Measurements from ENCODE around the gene EIF1AX. TPM values are rescaled to one million over a fixed set of nuclear protein-coding genes. Genes with fewer than 3 reads are reported as not detected.

The EIF1AX gene
- total RNA-seq, 1 donor from 2014 or later, result 60.5 TPM

GRCh38 chrX:20091499-20091898 is 50.1 kb downstream of the EIF1AX start:
- H3K36me3 Mint-ChIP-seq (ENCODE audit: low read depth), result no peaks in the 10 kb centered on the region
- H3K27me3 Mint-ChIP-seq (ENCODE audit: low read depth), result no peaks in the 10 kb centered on the region
- no peak for TF ChIP-seq CTCF (IDR thresholded peaks at IDR 0.05)
- H3K4me1 Mint-ChIP-seq (ENCODE audit: low read depth), result peaks cover 9% of the 10 kb centered on the region
- H3K9me3 Mint-ChIP-seq (ENCODE audit: low read depth), result no peaks in the 10 kb centered on the region
- H3K4me3 Mint-ChIP-seq (ENCODE audit: unreplicated experiment), result no peak overlapping the region
- no peak overlapping the region for H3K27ac Mint-ChIP-seq (ENCODE audit: unreplicated experiment)
- DNase-seq (ENCODE audit: low spot score), result no peak

GRCh38 chrX:20089845-20090244 is 51.8 kb downstream of the EIF1AX start:
- H3K36me3 Mint-ChIP-seq (ENCODE audit: low read depth), result no peaks in the 10 kb centered on the region
- DNase-seq (ENCODE audit: low spot score), result no peak
- peaks cover 4% of the 10 kb centered on the region for H3K9me3 Mint-ChIP-seq (ENCODE audit: low read depth)
- no peak overlapping the region for H3K4me3 Mint-ChIP-seq (ENCODE audit: unreplicated experiment)
- H3K4me1 Mint-ChIP-seq (ENCODE audit: low read depth), result peaks cover 9% of the 10 kb centered on the region
- H3K27me3 Mint-ChIP-seq (ENCODE audit: low read depth), result no peaks in the 10 kb centered on the region
- no peak overlapping the region for H3K27ac Mint-ChIP-seq (ENCODE audit: unreplicated experiment)
- TF ChIP-seq CTCF (IDR thresholded peaks at IDR 0.05), result no peak

GRCh38 chrX:20080277-20080676 is 61.4 kb downstream of the EIF1AX start:
- H3K27ac Mint-ChIP-seq (ENCODE audit: unreplicated experiment), result no peak overlapping the region

More at GRCh38 chrX:20080277-20080676, 61.4 kb downstream of the EIF1AX start:
- no peak for TF ChIP-seq CTCF (IDR thresholded peaks at IDR 0.05)
- H3K27me3 Mint-ChIP-seq (ENCODE audit: low read depth), result no peaks in the 10 kb centered on the region
- H3K9me3 Mint-ChIP-seq (ENCODE audit: low read depth), result no peaks in the 10 kb centered on the region
- no peaks in the 10 kb centered on the region for H3K4me1 Mint-ChIP-seq (ENCODE audit: low read depth)
- no peak for DNase-seq (ENCODE audit: low spot score)
- no peaks in the 10 kb centered on the region for H3K36me3 Mint-ChIP-seq (ENCODE audit: low read depth)
- no peak overlapping the region for H3K4me3 Mint-ChIP-seq (ENCODE audit: unreplicated experiment)

Other genes starting within 250 kb of the EIF1AX start
- gene BCLAF3, start 150.8 kb downstream of the EIF1AX start, total RNA-seq, result 8.3 to 9.4 TPM (median 8.9 TPM) in 3 replicates
- 0.28 to 0.62 TPM (median 0.53 TPM) in 3 replicates for gene MAP7D2, start 24.9 kb downstream of the EIF1AX start, total RNA-seq
- gene RPS6KA3, start 125.1 kb upstream of the EIF1AX start, total RNA-seq, result 18.4 to 19.5 TPM (median 18.8 TPM) in 3 replicates